Measurements from ENCODE around the gene REG3G. TPM values are rescaled to one million over a fixed set of nuclear protein-coding genes. Genes with fewer than 3 reads are reported as not detected.

The REG3G gene
- not detected in 2 replicates for total RNA-seq

GRCh38 chr2:79025421-79025820, at the start of gene REG3G:
Gene REG3G, plus strand, starts transcription at chr2:79025702. Its CDS starts 392 bp downstream, at chr2:79026094.

Other genes starting within 250 kb of the REG3G start
- not detected in 2 replicates for gene REG1B, start 62.3 kb downstream of the REG3G start, total RNA-seq
- gene REG1A, start 94.8 kb downstream of the REG3G start, total RNA-seq: not detected in 2 replicates
- gene REG3A, start 134.1 kb downstream of the REG3G start, total RNA-seq: not detected in 2 replicates

All from smooth muscle cell of the umbilical artery (primary cell).